GM23338 (cell line): ENCODE results near the gene INTU.

Experiments
- EZH2 ChIP-seq: fragments of 200-600 bp; sonication (generic); IDR thresholded peaks from one replicate; pipeline ENCODE4 v1.8.0; 2017; ENCODE audit warnings: antibody characterized with exemption, mild to moderate bottlenecking, low read depth; ENCODE audit not compliant: unreplicated experiment
- EZH2phosphoT487 ChIP-seq: fragments of 200-600 bp; sonication (generic); IDR thresholded peaks from one replicate; pipeline ENCODE4 v1.8.1; 2018; ENCODE audit warnings: antibody characterized with exemption; ENCODE audit not compliant: unreplicated experiment
- JUNB ChIP-seq: IDR thresholded peaks from one replicate; pipeline ENCODE4 v1.6.1; 2016; ENCODE audit warnings: antibody characterized with exemption; ENCODE audit not compliant: unreplicated experiment
- POLR2AphosphoS5 ChIP-seq: IDR thresholded peaks from 2 replicates; pipeline ENCODE4 v1.6.1; 2016; ENCODE audit warnings: antibody characterized with exemption, low read depth
- TF ChIP-seq, protein P1 (sequence below), 2 experiments: fragments of 200-600 bp in 1 of 2; sonication (generic) in 1 of 2; conservative IDR thresholded peaks; 2 replicates each; pipeline versions ENCODE4 v1.5.1 to v1.6.1; 2016 to 2017; ENCODE audit warnings: antibody characterized with exemption in 2 of 2, low read depth in 2 of 2, mild to moderate bottlenecking in 2 of 2, moderate library complexity in 1 of 2

DNA sequence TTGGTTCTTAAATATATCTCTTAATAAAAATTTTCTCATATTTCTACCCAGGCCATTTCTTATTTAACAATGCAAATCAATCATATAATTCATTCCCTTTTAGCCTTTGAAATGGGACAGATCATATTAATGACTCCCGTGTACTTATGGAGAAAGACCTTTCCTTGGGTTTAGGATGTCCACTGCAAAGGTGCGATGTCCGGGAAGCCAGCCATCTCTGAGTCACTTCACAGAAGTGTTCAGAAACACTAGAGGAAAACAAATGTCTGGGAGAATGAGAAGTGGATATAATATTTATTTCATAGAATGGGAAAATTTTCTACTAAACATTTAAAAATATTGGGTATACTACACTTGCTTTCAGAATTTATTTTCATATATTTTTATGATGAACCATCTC, 15.3 kb downstream of the INTU start:
- TF ChIP-seq EZH2: no peak
- TF ChIP-seq, protein P1, sequence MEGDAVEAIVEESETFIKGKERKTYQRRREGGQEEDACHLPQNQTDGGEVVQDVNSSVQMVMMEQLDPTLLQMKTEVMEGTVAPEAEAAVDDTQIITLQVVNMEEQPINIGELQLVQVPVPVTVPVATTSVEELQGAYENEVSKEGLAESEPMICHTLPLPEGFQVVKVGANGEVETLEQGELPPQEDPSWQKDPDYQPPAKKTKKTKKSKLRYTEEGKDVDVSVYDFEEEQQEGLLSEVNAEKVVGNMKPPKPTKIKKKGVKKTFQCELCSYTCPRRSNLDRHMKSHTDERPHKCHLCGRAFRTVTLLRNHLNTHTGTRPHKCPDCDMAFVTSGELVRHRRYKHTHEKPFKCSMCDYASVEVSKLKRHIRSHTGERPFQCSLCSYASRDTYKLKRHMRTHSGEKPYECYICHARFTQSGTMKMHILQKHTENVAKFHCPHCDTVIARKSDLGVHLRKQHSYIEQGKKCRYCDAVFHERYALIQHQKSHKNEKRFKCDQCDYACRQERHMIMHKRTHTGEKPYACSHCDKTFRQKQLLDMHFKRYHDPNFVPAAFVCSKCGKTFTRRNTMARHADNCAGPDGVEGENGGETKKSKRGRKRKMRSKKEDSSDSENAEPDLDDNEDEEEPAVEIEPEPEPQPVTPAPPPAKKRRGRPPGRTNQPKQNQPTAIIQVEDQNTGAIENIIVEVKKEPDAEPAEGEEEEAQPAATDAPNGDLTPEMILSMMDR (conservative IDR thresholded peaks at IDR 0.05; ENCODE audit: low read depth in 2 of 2): no peak
- no peak for TF ChIP-seq POLR2AphosphoS5
- no peak for TF ChIP-seq JUNB
- no peak for TF ChIP-seq EZH2phosphoT487
